Superior temporal gyrus (tissue), 1 donor: ENCODE measurements around the gene COX6A2.
"Not testable (repeated sequence)": the region's sequence is repeated elsewhere in the genome, so short reads cannot be mapped to it uniquely, and the experiment has no call there.

Experiments used
- DNase-seq: peaks from one replicate; pipeline ENCODE4 v3.0.0-alpha.2; 2016; ENCODE audit errors: extremely low spot score

COX6A2 gene

GRCh38 chr16:31438414-31438813, 10.3 kb upstream of the COX6A2 start:
- no peak for DNase-seq

DNA sequence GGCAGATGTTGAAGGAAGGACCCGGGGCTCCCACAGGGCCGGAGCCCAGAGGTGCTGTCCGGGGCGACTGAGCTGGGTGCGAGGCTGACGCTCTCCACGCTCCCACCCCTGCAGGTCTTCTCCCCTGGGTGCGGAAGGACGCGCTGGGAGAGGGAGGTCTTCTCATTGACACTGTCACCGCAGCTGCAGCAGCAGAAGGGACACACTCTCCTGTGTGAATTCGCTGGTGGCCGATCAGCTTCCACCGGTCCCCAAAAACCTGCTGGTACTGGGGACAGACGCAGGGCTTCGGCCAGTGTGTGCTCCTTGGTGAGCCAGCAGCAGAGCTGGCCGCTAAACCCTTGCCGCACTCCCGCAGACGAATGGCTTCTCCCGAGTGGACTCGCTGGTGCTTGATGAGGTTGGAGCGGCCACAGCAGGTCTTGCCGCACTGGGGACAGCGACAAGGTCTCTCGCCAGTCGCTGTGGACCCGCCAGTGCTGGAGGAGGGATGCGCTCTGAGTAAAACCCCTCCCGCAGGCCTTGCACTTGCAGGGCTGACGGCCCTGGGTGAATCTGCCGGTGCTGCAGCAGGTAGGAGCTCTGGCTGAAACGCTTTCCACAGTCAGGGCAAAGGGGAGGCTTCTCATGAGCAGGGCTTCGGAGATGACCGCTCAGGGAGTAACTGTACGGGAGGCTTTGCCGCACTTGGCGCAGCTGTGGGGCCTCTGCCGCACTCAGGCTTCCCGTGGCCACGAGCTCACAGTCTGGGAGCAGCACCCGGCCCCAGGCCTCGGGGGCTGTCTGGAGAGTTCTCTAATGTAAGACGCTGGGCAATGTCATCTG, 8.3 kb upstream of the COX6A2 start:
- DNase-seq: no peak

GRCh38 chr16:31435341-31436220, 7.4 kb upstream of the COX6A2 start:
- no peak for DNase-seq

DNA sequence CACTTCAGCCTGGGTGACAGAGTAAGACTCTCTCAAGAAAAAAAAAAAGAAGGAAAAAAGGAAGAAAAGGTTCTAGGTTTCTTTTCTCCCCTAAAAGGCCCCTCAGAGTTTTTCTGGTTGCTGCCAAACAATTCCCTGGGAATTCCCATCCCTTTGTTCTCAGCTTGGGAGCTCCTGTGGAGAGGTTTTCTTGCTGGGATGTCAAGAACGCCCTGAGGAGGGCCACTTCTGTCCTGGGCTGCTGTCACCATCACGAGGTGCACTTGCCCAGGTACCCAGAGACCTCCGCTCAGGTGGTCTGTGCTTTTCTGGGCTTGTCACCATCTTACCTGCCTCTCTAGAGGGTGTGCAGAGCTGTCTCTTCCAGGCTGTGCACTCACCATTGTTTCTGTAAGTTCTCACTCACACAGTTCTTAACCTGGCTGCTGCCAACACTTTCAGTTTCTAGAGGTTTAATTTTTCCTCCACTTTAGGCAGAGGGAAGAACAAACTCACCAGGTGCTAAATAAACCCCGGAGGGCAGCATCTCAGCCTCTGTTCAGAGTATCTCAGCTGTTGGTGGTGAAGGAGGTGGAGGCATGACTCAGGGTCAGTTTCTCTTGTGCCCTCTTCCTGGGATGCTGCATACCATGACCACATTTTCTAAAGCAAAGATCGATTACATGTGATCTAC, 2.4 kb upstream of the COX6A2 start:
- DNase-seq: no peak

GRCh38 chr16:31429796-31430195, 1.6 kb upstream of the COX6A2 start:
- DNase-seq: no peak

- no peak for DNase-seq
Observed at GRCh38 chr16:31429314-31429713, 1.2 kb upstream of the COX6A2 start.

- DNase-seq: no peak
Observed at GRCh38 chr16:31428638-31429247, 583 bp upstream of the COX6A2 start.

GRCh38 chr16:31427441-31428278, 500 bp downstream of the COX6A2 start:
- peak; percentile 53 for DNase-seq

GRCh38 chr16:31423801-31424200, 4.4 kb downstream of the COX6A2 start:
- no peak for DNase-seq

- no peak for DNase-seq
Observed at GRCh38 chr16:31423241-31423640, 4.9 kb downstream of the COX6A2 start.

DNA sequence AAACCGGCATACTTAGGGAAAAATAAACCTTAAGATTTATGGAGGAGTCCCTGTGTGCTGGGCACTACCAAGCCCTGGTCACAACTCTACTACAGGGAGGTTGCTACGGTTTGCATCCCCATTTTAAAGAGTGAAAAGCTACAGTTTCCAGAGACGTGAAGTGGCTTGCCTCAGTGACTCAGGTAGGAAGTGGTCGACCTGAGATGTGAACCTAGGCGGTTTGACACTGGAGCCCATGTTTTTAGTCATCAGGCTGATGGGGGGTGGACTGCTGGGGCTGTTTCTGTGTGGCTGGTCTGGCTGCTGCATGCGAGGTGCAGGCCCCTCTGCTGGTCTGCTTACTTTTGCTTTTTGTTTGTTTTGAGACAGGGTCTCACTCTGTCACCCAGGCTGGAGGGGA, 6.6 kb downstream of the COX6A2 start:
- DNase-seq: no peak

- no peak for DNase-seq
Observed at GRCh38 chr16:31420037-31420436, 8.1 kb downstream of the COX6A2 start.

- DNase-seq: no peak
Observed at GRCh38 chr16:31417916-31418315, 10.2 kb downstream of the COX6A2 start.

- DNase-seq: not testable (repeated sequence)
Observed at GRCh38 chr16:31417036-31417435, 11.1 kb downstream of the COX6A2 start.

GRCh38 chr16:31416371-31416770, 11.8 kb downstream of the COX6A2 start:
- DNase-seq: no peak

DNA sequence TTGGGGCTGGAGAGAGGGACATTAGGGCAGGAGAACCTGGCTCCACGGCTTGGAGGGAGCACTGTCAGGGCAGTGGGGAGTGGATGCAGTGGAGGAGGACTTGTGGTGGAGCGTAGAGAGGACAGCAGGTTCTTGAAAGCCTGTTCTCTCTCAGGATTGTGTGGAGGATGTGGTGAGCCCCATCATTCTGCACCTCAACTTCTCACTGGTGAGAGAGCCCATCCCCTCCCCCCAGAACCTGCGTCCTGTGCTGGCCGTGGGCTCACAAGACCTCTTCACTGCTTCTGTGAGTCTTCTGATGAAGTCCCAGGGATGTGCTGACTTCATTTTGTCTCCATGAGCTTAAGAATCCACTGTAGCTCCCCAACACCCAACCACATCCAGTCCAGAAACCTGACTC, 13.5 kb downstream of the COX6A2 start:
- DNase-seq: no peak

DNA sequence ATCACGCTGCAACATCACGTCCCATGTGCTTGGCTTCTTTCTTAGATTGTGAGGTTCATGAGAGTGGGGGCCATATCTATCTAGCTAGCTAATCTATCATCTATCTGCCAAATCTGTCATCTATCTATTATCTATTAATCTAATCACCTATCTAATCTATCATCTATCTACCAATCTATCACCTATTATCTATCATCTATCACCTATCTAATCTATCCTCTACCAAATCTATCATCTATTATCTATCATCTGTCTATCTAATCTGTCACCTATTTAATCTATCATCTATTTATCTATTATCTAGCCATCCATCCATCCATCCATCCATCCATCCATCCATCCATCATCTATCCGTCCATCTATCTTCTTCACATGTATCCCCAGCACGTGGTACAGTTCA, 14.2 kb downstream of the COX6A2 start:
- DNase-seq: no peak

DNA sequence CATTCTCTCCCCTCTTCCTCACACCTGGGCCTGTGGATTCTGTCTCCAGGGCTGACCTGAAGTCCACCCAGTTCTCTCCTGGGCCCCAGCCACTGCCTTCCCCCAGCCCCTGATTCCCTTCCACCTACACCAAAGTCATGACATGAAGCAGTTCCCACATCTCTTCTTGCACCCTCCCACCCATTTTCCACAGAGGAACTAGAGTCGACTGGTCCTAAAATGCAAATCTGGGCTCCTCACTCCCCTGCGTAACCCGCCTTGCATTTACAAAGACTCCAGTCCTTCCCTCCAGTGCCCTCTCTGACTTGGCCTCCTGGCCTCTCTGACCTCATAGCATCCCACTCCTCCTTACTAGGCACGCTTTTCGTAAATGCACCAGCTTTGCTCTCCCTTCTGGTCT, 14.8 kb downstream of the COX6A2 start:
- DNase-seq: no peak

- DNase-seq: no peak
Observed at GRCh38 chr16:31412750-31413149, 15.4 kb downstream of the COX6A2 start.

DNA sequence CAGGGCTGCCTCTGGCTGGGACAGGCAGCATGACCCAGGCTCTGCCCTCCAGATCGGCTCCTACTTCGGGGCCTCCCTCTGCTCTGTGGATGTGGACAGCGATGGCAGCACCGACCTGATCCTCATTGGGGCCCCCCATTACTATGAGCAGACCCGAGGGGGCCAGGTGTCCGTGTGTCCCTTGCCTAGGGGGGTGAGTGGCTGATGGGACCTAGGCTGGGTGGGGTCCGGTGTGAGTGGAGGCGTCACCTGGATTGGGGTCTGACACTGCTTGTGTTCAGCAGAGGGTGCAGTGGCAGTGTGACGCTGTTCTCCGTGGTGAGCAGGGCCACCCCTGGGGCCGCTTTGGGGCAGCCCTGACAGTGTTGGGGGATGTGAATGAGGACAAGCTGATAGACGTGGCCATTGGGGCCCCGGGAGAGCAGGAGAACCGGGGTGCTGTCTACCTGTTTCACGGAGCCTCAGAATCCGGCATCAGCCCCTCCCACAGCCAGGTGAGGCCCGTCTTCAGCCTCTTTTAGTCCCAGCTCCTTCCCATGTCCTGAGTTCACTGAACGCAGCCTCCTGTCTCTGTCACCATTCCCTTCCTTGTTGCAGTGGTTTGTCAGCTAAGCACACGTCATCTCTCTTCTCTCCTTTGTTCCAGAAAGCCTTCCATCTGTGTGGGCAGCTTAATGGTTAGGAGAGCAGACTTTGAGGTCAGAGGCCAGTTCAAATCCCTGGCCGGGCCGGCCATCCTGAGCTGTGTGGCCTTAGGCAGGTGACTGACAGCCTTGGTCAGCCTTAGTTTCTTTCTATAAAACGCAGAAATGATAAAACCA, 16.9 kb downstream of the COX6A2 start:
- no peak for DNase-seq
